HepG2 (cell line): ENCODE results near the gene ENTPD6. TPM values are rescaled to one million over a fixed set of nuclear protein-coding genes. Genes with fewer than 3 reads are reported as not detected.

Source experiments
- ATAC-seq: fragments of 200-7000 bp; cut with Tn5 transposase; 3 replicates; pipeline ENCODE4 v1.9.1; 2020; ENCODE audit warnings: mild to moderate bottlenecking, moderate library complexity
- BruUV-seq: library from RNA; stranded (reverse); fragments of 400-500 nt; replicated peaks from 2 replicates; lab custom pipeline; 2021; lab: Mats Ljungman, UMichigan
- CTCF ChIA-PET: fragments of 300-600 bp; formaldehyde crosslinking; extraction: SDS; loops from one replicate; lab custom pipeline; 2021; ENCODE audit warnings: low total read pairs, inconsistent platforms, low intra/inter-chr PET ratio; lab: Yijun Ruan, JAX
- POLR2A ChIA-PET: fragments of 350-600 bp; sonication (Branson Sonifier 250); formaldehyde crosslinking; loops from one replicate; lab custom pipeline; 2020; ENCODE audit warnings: antibody characterized with exemption, inconsistent platforms; lab: Yijun Ruan, JAX
- DNase-seq: peaks from one replicate; pipeline ENCODE4 v3.0.0-alpha.2; 2015; ENCODE audit warnings: low spot score
- FAIRE-seq: peaks from 3 replicates; lab custom pipeline; 2011; peaks lifted over from hg19 to GRCh38; lab: Jason Lieb, UNC
- H2AFZ ChIP-seq: one replicate; pipeline ENCODE4 v1.6.1; 2011; ENCODE audit warnings: low read length, inconsistent platforms
- H3K27ac ChIP-seq: fragments of 300-600 bp; 3 replicates; pipeline ENCODE4 v1.8.0; 2011; ENCODE audit warnings: mixed run types, mild to moderate bottlenecking, mixed read lengths, low read length, inconsistent platforms; ENCODE audit not compliant: insufficient read depth; ENCODE audit errors: extremely low read length
- H3K27me3 ChIP-seq, 2 experiments: fragments of 200-600 bp in 1 of 2; 2 replicates in 1 of 2; 3 replicates in 1 of 2; pipeline versions ENCODE4 v1.6.0 to v1.8.0; 2011; ENCODE audit warnings: low read length in 2 of 2, mild to moderate bottlenecking in 2 of 2, moderate library complexity in 2 of 2, inconsistent platforms in 1 of 2; ENCODE audit not compliant: insufficient read depth in 2 of 2, control insufficient read depth in 1 of 2
- H3K36me3 ChIP-seq, 2 experiments: fragments of 200-600 bp in 1 of 2; replicated peaks in 1 of 2; 2 replicates in 1 of 2; 3 replicates in 1 of 2; pipeline versions ENCODE4 v1.5.1 to v1.8.0; 2011; ENCODE audit warnings: low read length in 2 of 2, inconsistent platforms in 1 of 2; ENCODE audit not compliant: insufficient read depth in 2 of 2, control insufficient read depth in 1 of 2
- H3K4me1 ChIP-seq: 2 replicates; pipeline ENCODE4 v1.5.1; 2012; ENCODE audit warnings: low read length, inconsistent platforms; ENCODE audit not compliant: insufficient read depth
- H3K4me2 ChIP-seq: 2 replicates; pipeline ENCODE4 v1.6.0; 2011; ENCODE audit warnings: low read depth, low read length, inconsistent platforms
- H3K4me3 ChIP-seq, 3 experiments: fragments of 200-600 bp in 1 of 3; sonication (generic), shearing (Covaris generic) in 1 of 3; replicated peaks in 1 of 3; 2 replicates each; pipeline ENCODE4 v1.5.1; 2011 to 2016; ENCODE audit warnings: low read length in 3 of 3, inconsistent platforms in 2 of 3, low read depth in 2 of 3, mild to moderate bottlenecking in 2 of 3, control low read depth in 1 of 3, mixed read lengths in 1 of 3; ENCODE audit not compliant: insufficient read depth in 1 of 3
- H3K79me2 ChIP-seq: one replicate; pipeline ENCODE4 v1.6.1; 2011; ENCODE audit warnings: low read length, inconsistent platforms; ENCODE audit not compliant: insufficient read depth
- H3K9ac ChIP-seq: 2 replicates; pipeline ENCODE4 v1.6.0; 2011; ENCODE audit warnings: mild to moderate bottlenecking, low read depth, low read length, inconsistent platforms; ENCODE audit not compliant: insufficient read depth
- H3K9me3 ChIP-seq: 2 replicates; pipeline ENCODE4 v1.5.1; 2012; ENCODE audit warnings: mild to moderate bottlenecking, low read length
- H4K20me1 ChIP-seq: 2 replicates; pipeline ENCODE4 v1.6.0; 2011; ENCODE audit warnings: inconsistent platforms, mild to moderate bottlenecking, low read length, moderate library complexity; ENCODE audit not compliant: insufficient read depth
- ATAD3A ChIP-seq: sonication (generic); formaldehyde crosslinking; IDR thresholded peaks from 2 replicates; pipeline ENCODE4 v1.4.0; 2020; ENCODE audit warnings: missing genetic modification reagents
- CEBPB ChIP-seq: IDR thresholded peaks from 2 replicates; pipeline ENCODE4 v1.6.1; 2011; ENCODE audit warnings: low read depth, low read length, improper control_type of control experiment, borderline replicate concordance
- NFE2L1 ChIP-seq: sonication (generic); formaldehyde crosslinking; IDR thresholded peaks from 2 replicates; pipeline ENCODE4 v1.4.0; 2020; ENCODE audit warnings: missing genetic modification reagents, mild to moderate bottlenecking, borderline replicate concordance
- PATZ1 ChIP-seq: sonication (generic); formaldehyde crosslinking; IDR thresholded peaks from 2 replicates; pipeline ENCODE4 v1.4.0; 2020; ENCODE audit warnings: missing genetic modification reagents
- SOX13 ChIP-seq, 3 experiments: fragments of 450-650 bp in 1 of 3; sonication (generic) in 1 of 3; formaldehyde crosslinking in 1 of 3; IDR thresholded peaks in 2 of 3; conservative IDR thresholded peaks in 1 of 3; 2 replicates each; pipeline versions ENCODE4 v1.5.0 to v1.6.1; 2016 to 2020; ENCODE audit warnings: antibody characterized with exemption in 1 of 3, mild to moderate bottlenecking in 1 of 3, missing compliant biosample characterization in 1 of 3, missing genetic modification reagents in 1 of 3, moderate library complexity in 1 of 3
- SRSF1 ChIP-seq: fragments of 200-400 bp; formaldehyde crosslinking; optimal IDR thresholded peaks from 2 replicates; pipeline ENCODE3; 2017; ENCODE audit warnings: mild to moderate bottlenecking, low read depth, low read length, moderate library complexity
- STAG1 ChIP-seq: sonication (generic); formaldehyde crosslinking; IDR thresholded peaks from 2 replicates; pipeline ENCODE4 v1.4.0; 2020; ENCODE audit warnings: missing genetic modification reagents
- THAP7 ChIP-seq: sonication (generic); formaldehyde crosslinking; IDR thresholded peaks from 2 replicates; pipeline ENCODE4 v1.8.1; 2023; ENCODE audit warnings: mild to moderate bottlenecking, missing genetic modification reagents
- ZBTB4 ChIP-seq: sonication (generic); formaldehyde crosslinking; IDR thresholded peaks from 2 replicates; pipeline ENCODE4 v1.4.0; 2020; ENCODE audit warnings: missing genetic modification reagents, mild to moderate bottlenecking, borderline replicate concordance
- ZKSCAN8 ChIP-seq: IDR thresholded peaks from 2 replicates; pipeline ENCODE4 v1.6.1; 2016; ENCODE audit warnings: borderline replicate concordance, missing genetic modification reagents, missing compliant biosample characterization
- ZNF687 ChIP-seq: sonication (generic); formaldehyde crosslinking; IDR thresholded peaks from 2 replicates; pipeline ENCODE4 v1.5.1; 2020; ENCODE audit warnings: mild to moderate bottlenecking, missing genetic modification reagents, moderate library complexity
- WGBS: methylation state at CpG from one replicate; pipeline ENCODE4 v1.1.6; 2017; ENCODE audit warnings: low lambda C conversion rate; 5-methylcytosine and 5-hydroxymethylcytosine counted together
- in situ Hi-C: cut with HindIII; loops from 2 replicates; pipeline ENCODE4 v1.10.0; 2017; ENCODE audit warnings: low pct_unique_long_range_greater_than_20kb; ENCODE audit not compliant: extremely low pct_ligation_motif_present
- intact Hi-C: fragments of 100-400 bp; cut with micrococcal nuclease; formaldehyde crosslinking; loops from one replicate; pipeline ENCODE4 v1.10.0; 2022; ENCODE audit not compliant: unreplicated experiment
- polyA plus RNA-seq, 8 experiments: library from polyadenylated mRNA; depleted of rRNA in 3 of 8; stranded (reverse) in 7 of 8; unstranded in 1 of 8; fragments of >200 nt; fragmentation: Illumina TruSeq in 4 of 8; extraction: Trizol in 4 of 8; gene quantifications; 2 replicates each; pipeline versions ENCODE4 v1.2.1 to v1.2.3, GENCODE V29; 2011 to 2016; ENCODE audit warnings: low read depth in 4 of 8, missing spikeins in 1 of 8, mixed read lengths in 1 of 8; ENCODE audit not compliant: insufficient read depth in 1 of 8
- total RNA-seq, 5 experiments: library from RNA; depleted of rRNA; stranded (reverse); fragments of >200 nt; fragmentation: Illumina TruSeq; extraction: Trizol; gene quantifications; 2 replicates each; pipeline ENCODE4 v1.2.3, GENCODE V29; 2016; ENCODE audit warnings: low read depth in 1 of 5

Gene ENTPD6
- total and polyA plus RNA-seq, 2 of the 13 experiments (the other 11 are each of a cell fraction or from before 2014, with no cell fraction given), result 164 to 172 TPM

- WGBS, result 86% methylated on average over 16 of the region's 16 CpGs
- peak; percentile 8 for FAIRE-seq
- in situ Hi-C loops (no loop called here), intact Hi-C loops (no loop called here)
- POLR2A ChIA-PET, result no interaction called here
- peaks cover 27% of the 10 kb centered on the region for H3K4me1 ChIP-seq
- ATAC-seq, result peak; percentile 28
- no peak overlapping the region for H3K4me3 ChIP-seq
- H3K9ac ChIP-seq, result no peak overlapping the region
- H2AFZ ChIP-seq, result no peak overlapping the region
- no peaks in the 10 kb centered on the region for H3K79me2 ChIP-seq
- H3K4me2 ChIP-seq, result no peak overlapping the region
- no peaks in the 10 kb centered on the region for H3K9me3 ChIP-seq
- BruUV-seq, result no TSS peak
- DNase-seq, result no peak
- no peaks in the 10 kb centered on the region for H4K20me1 ChIP-seq
- H3K27ac ChIP-seq, result no peak overlapping the region
- H3K27me3 ChIP-seq, result no peaks in the 10 kb centered on the region
- CTCF ChIA-PET, result interaction anchor here (0.9 to 1.3 kb wide), 2 partner anchors 28 to 225 kb away, joined by 3 read pairs; partner anchors contain the start of gene PYGB
- peaks cover 32 to 56% of the 10 kb centered on the region in 2 experiments for H3K36me3 ChIP-seq
- 0 out of 2 replicates have a peak, but pooled peaks have one; percentile 23 for TF ChIP-seq NFE2L1
- no peak for TF ChIP-seq ZBTB4 (CRISPR knock-in tag)
- peak; percentile 98 for TF ChIP-seq CEBPB
- no peak for TF ChIP-seq SOX13 (IDR thresholded peaks at IDR 0.05)
- TF ChIP-seq SOX13 (CRISPR knock-in tag; conservative IDR thresholded peaks at IDR 0.05 in 1 of 2, IDR thresholded peaks at IDR 0.05 in 1 of 2), result no peak
- no peak for TF ChIP-seq THAP7 (CRISPR knock-in tag)
- TF ChIP-seq ZKSCAN8 (CRISPR knock-in tag), result no peak
- TF ChIP-seq SRSF1, result peak; percentile 24
- TF ChIP-seq STAG1 (CRISPR knock-in tag), result 0 out of 2 replicates have a peak, but pooled peaks have one; percentile 24
- peak; percentile 30; the same call in 1 of the 2 replicates for TF ChIP-seq ZNF687 (CRISPR knock-in tag)
- no peak for TF ChIP-seq ATAD3A (CRISPR knock-in tag)
- peak; percentile 33 for TF ChIP-seq PATZ1
Measured at GRCh38 chr20:25220021-25220730, 24.7 kb downstream of the ENTPD6 start.
